Measurements from ENCODE around the gene TMEM59L.

- TF ChIP-seq CTCF (IDR thresholded peaks at IDR 0.05) (no peak), POLR2A (IDR thresholded peaks at IDR 0.05) (no peak)
These were observed 50.5 kb downstream of the TMEM59L start for GRCh38 chr19:18662972-18663732.
